CD4-positive, alpha-beta T cell (primary cell): ENCODE measurements around the gene MMP28. TPM values are rescaled to one million over a fixed set of nuclear protein-coding genes. Genes with fewer than 3 reads are reported as not detected.

ENCODE experiments used
- ATAC-seq: fragments of 200-7000 bp; cut with Tn5 transposase; one replicate; pipeline ENCODE4 v1.10.0; 2022; ENCODE audit warnings: mild to moderate bottlenecking; ENCODE audit not compliant: poor library complexity
- CTCF ChIA-PET: fragments of 350-600 bp; sonication (Branson Sonifier 250); formaldehyde crosslinking; loops from one replicate; lab custom pipeline; 2021; ENCODE audit warnings: antibody characterized with exemption, inconsistent platforms; lab: Charles Lee
- POLR2A ChIA-PET: fragments of 350-600 bp; sonication (Branson Sonifier 250); formaldehyde crosslinking; loops from one replicate; lab custom pipeline; 2021; ENCODE audit warnings: antibody characterized with exemption, inconsistent platforms; lab: Charles Lee
- DNase-seq, 14 experiments: peaks; one replicate each; pipeline ENCODE4 v3.0.0-alpha.2; 2013 to 2020; ENCODE audit warnings: mixed read lengths in 2 of 14
- H3K27ac ChIP-seq, 2 donors: one replicate each; pipeline versions ENCODE4 v1.5.1 to v1.7.0; 2013; ENCODE audit warnings: low read length in 2 of 2, low read depth in 1 of 2, mild to moderate bottlenecking in 1 of 2
- H3K27me3 ChIP-seq, 2 experiments: 1 replicate in 1 of 2; 2 replicates in 1 of 2; pipeline versions ENCODE4 v1.6.1 to v1.7.0; 2013; ENCODE audit warnings: low read length in 2 of 2, control low read depth in 1 of 2, mild to moderate bottlenecking in 1 of 2, moderate library complexity in 1 of 2; ENCODE audit not compliant: insufficient read depth in 2 of 2, control insufficient read depth in 1 of 2
- H3K36me3 ChIP-seq: one replicate; pipeline ENCODE4 v1.6.1; 2013; ENCODE audit warnings: low read length, control low read depth; ENCODE audit not compliant: insufficient read depth
- H3K4me1 ChIP-seq: one replicate; pipeline ENCODE4 v1.6.1; 2013; ENCODE audit warnings: low read length, control low read depth; ENCODE audit not compliant: insufficient read depth
- H3K4me3 ChIP-seq: one replicate; pipeline ENCODE4 v1.5.1; 2013; ENCODE audit warnings: mild to moderate bottlenecking, low read length, moderate library complexity
- H3K9me3 ChIP-seq, 2 experiments: 1 replicate in 1 of 2; 2 replicates in 1 of 2; pipeline versions ENCODE4 v1.6.1 to v1.7.0; 2013; ENCODE audit warnings: low read length in 2 of 2, mild to moderate bottlenecking in 2 of 2, control low read depth in 1 of 2, moderate library complexity in 1 of 2; ENCODE audit not compliant: control insufficient read depth in 1 of 2, insufficient read depth in 1 of 2
- H3K27ac Mint-ChIP-seq: one replicate; pipeline ENCODE4 v1.8.0; 2020; ENCODE audit warnings: mixed read lengths
- H3K27me3 Mint-ChIP-seq: one replicate; pipeline ENCODE4 v1.8.0; 2021; ENCODE audit warnings: mixed read lengths
- H3K36me3 Mint-ChIP-seq: one replicate; pipeline ENCODE4 v1.8.0; 2021; ENCODE audit warnings: low read depth, mixed read lengths
- H3K4me1 Mint-ChIP-seq: one replicate; pipeline ENCODE4 v1.8.0; 2021; ENCODE audit warnings: low read depth, mixed read lengths
- H3K4me3 Mint-ChIP-seq: one replicate; pipeline ENCODE4 v1.8.0; 2020; ENCODE audit warnings: mild to moderate bottlenecking, mixed read lengths
- H3K9me3 Mint-ChIP-seq: one replicate; pipeline ENCODE4 v1.8.0; 2020; ENCODE audit warnings: mixed read lengths
- intact Hi-C, 2 experiments: fragments of 100-400 bp; cut with DNase I in 1 of 2; cut with micrococcal nuclease in 1 of 2; formaldehyde crosslinking; loops; one replicate each; pipeline versions ENCODE4 v1.15.1 to v1.9.0; 2023 to 2025; cut with DNase I, micrococcal nuclease
- total RNA-seq, 174 experiments: library from RNA in 2 of 174; stranded (reverse) in 2 of 174; gene quantifications; one replicate each; pipeline ENCODE4 v1.2.3 and lab custom pipeline; 2021 to 2026
- TF ChIP-seq, protein P1 (sequence below): fragments of 200-600 bp; IDR thresholded peaks from one replicate; pipeline ENCODE4 v1.8.0; 2022; ENCODE audit warnings: antibody characterized with exemption, mild to moderate bottlenecking

Gene MMP28
- total RNA-seq, 2 experiments from 2014 or later: 6.7 to 9.9 TPM

DNA sequence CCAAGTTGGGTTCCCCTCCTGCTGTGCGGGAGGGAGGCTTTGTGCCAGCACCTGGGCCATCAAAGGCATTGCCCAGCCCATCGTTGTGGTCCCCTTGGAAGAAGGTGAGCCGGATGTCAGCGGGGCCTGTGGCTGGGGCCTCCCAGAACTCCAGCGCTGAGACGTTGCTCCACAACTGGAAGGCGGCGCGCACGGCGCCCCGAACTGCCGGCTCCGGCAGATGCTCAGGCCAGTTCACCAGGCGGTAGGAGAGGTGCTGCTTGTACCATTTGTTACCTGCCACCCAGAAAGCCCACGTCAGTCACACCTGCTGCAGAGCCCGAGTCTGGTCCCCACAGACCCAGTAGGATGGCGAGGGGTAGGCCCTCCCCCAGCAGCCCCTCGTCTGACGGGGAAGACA lies 22.3 kb downstream of the MMP28 start:
- H3K4me3 Mint-ChIP-seq: no peak overlapping the region
- H3K9me3 ChIP-seq: no peaks in the 10 kb centered on the region
- no peak overlapping the region for H3K4me3 ChIP-seq
- CTCF ChIA-PET: no interaction called here
- no peak overlapping the region for H3K27ac Mint-ChIP-seq
- H3K36me3 ChIP-seq: no peaks in the 10 kb centered on the region
- no peak for DNase-seq
- peaks cover 0 to 2% of the 10 kb centered on the region in 2 experiments for H3K27me3 ChIP-seq
- no peak for ATAC-seq
- H3K27ac ChIP-seq: no peak overlapping the region
- H3K36me3 Mint-ChIP-seq: peaks cover 4% of the 10 kb centered on the region
- H3K4me1 ChIP-seq: no peaks in the 10 kb centered on the region
- intact Hi-C loops: no loop called here
- H3K9me3 Mint-ChIP-seq: no peaks in the 10 kb centered on the region
- H3K27me3 Mint-ChIP-seq: no peaks in the 10 kb centered on the region
- H3K4me1 Mint-ChIP-seq: no peaks in the 10 kb centered on the region
- TF ChIP-seq, protein P1, sequence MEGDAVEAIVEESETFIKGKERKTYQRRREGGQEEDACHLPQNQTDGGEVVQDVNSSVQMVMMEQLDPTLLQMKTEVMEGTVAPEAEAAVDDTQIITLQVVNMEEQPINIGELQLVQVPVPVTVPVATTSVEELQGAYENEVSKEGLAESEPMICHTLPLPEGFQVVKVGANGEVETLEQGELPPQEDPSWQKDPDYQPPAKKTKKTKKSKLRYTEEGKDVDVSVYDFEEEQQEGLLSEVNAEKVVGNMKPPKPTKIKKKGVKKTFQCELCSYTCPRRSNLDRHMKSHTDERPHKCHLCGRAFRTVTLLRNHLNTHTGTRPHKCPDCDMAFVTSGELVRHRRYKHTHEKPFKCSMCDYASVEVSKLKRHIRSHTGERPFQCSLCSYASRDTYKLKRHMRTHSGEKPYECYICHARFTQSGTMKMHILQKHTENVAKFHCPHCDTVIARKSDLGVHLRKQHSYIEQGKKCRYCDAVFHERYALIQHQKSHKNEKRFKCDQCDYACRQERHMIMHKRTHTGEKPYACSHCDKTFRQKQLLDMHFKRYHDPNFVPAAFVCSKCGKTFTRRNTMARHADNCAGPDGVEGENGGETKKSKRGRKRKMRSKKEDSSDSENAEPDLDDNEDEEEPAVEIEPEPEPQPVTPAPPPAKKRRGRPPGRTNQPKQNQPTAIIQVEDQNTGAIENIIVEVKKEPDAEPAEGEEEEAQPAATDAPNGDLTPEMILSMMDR: no peak
- POLR2A ChIA-PET: no interaction called here

DNA sequence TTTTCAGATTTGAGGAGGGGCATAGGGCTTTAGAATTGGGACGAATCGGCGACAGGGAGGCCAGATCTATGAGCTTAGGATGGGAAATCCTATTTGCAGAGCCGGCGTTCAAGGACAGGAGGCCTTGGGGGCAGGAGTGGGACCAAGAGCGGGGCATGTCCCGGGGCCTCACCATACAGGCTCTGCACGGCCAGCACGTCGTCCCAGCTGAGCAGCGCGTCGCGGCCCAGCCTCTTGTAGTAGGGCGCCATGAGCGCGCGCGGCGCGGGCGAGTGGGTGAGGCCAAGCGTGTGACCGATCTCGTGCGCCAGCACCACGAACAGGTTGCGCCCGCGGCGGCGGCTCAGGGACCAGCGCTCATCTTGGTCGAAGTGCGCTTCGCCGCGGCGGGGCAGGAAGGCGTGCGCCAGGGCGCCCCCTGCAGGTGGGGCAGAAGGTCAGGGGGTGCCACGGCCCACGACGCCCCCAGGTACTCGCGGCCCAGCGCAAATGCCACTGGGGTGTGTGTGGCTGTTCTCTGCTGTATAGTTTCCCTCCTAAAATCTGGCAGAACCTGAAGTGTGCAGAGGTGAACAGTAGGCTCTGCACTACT lies 25.4 kb downstream of the MMP28 start:
- Mint-ChIP-seq H3K9me3 (no peaks in the 10 kb centered on the region), H3K4me3 (no peak overlapping the region), H3K27me3 (no peaks in the 10 kb centered on the region), H3K4me1 (peaks cover under 1% of the 10 kb centered on the region), H3K27ac (no peak overlapping the region), H3K36me3 (no peaks in the 10 kb centered on the region)
- Histone ChIP-seq H3K36me3 (no peaks in the 10 kb centered on the region), H3K4me3 (no peak overlapping the region), H3K4me1 (peaks cover 2% of the 10 kb centered on the region), H3K27me3 (peaks cover 0 to 2% of the 10 kb centered on the region in 2 experiments), H3K27ac (no peak overlapping the region), H3K9me3 (no peaks in the 10 kb centered on the region)
- TF ChIP-seq, protein P1: no peak
- no peak for ATAC-seq
- intact Hi-C loops: loop anchor here in 1 of 2 experiments (10.0 kb wide), 1 partner anchor 375 kb away; no protein-coding TSS in a partner anchor
- no peak for DNase-seq
- CTCF ChIA-PET: no interaction called here
- POLR2A ChIA-PET: interaction anchor here (1.5 kb wide), 1 partner anchor 39 kb away, joined by 5 read pairs; the partner anchor contains the start of gene TAF15

DNA sequence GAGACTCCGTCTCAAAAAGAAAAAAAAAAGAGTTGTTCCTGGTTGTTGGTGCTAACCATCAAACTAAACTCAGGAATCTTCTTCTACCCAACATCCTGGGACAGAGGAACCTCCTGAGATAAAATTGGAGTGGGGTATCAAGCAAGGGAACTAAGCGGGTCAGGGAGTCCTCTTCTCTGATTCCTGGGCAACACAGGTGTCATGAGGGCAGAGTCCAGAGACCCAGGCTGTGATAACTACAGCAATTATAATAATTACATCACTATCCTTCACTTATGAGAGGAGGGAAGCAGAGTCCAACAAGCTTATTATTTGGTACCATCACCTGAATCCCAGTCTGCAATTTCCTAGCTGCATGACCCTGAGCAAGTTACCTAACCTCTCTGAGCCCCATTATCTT lies 26.6 kb downstream of the MMP28 start:
- no peaks in the 10 kb centered on the region for H3K9me3 ChIP-seq
- no peak overlapping the region for H3K4me3 ChIP-seq
- CTCF ChIA-PET: no interaction called here
- TF ChIP-seq, protein P1: no peak
- no peak for ATAC-seq
- no peaks in the 10 kb centered on the region for H3K36me3 Mint-ChIP-seq
- no peak overlapping the region for H3K27ac ChIP-seq
- no peak overlapping the region for H3K27ac Mint-ChIP-seq
- H3K36me3 ChIP-seq: no peaks in the 10 kb centered on the region
- peaks cover 11% of the 10 kb centered on the region for H3K4me1 ChIP-seq
- peaks cover 0 to 2% of the 10 kb centered on the region in 2 experiments for H3K27me3 ChIP-seq
- peaks cover 7% of the 10 kb centered on the region for H3K4me1 Mint-ChIP-seq
- no peak overlapping the region for H3K4me3 Mint-ChIP-seq
- POLR2A ChIA-PET: interaction anchor here (1.7 kb wide), 1 partner anchor 40 kb away, joined by 5 read pairs; the partner anchor contains the start of gene TAF15
- H3K27me3 Mint-ChIP-seq: no peaks in the 10 kb centered on the region
- no peaks in the 10 kb centered on the region for H3K9me3 Mint-ChIP-seq
- DNase-seq: no peak
- intact Hi-C loops: loop anchor here in 1 of 2 experiments (10.0 kb wide), 1 partner anchor 376 kb away; no protein-coding TSS in a partner anchor
